HuH-7.5 (cell line): Measurements from ENCODE around the gene CD209.
"Not testable (repeated sequence)": the region's sequence is repeated elsewhere in the genome, so short reads cannot be mapped to it uniquely, and the experiment has no call there.

Experiments
- DNase-seq: peaks from one replicate; pipeline ENCODE4 v3.0.0; 2011; ENCODE audit warnings: low spot score

Gene CD209

GRCh38 chr19:7767487-7767886 lies 20.2 kb upstream of the CD209 start:
- DNase-seq, result no peak

GRCh38 chr19:7766535-7766934 lies 19.2 kb upstream of the CD209 start:
- no peak for DNase-seq

- not testable (repeated sequence) for DNase-seq
Measured at GRCh38 chr19:7765043-7765442, 17.7 kb upstream of the CD209 start.

- DNase-seq, result not testable (repeated sequence)
Measured at GRCh38 chr19:7764157-7764556, 16.8 kb upstream of the CD209 start.

- DNase-seq, result no peak
Measured at GRCh38 chr19:7763696-7764095, 16.4 kb upstream of the CD209 start.

GRCh38 chr19:7762719-7763293 lies 15.5 kb upstream of the CD209 start, which contains the start of gene CLEC4M:
CLEC4M (plus strand) TSS chr19:7763243; CDS start chr19:7763267, 24 bp downstream.
- DNase-seq, result no peak

- no peak for DNase-seq
Measured at GRCh38 chr19:7759156-7759555, 11.8 kb upstream of the CD209 start.

- DNase-seq, result no peak
Measured at GRCh38 chr19:7757358-7757757, 10.0 kb upstream of the CD209 start.

- DNase-seq, result no peak
Measured at GRCh38 chr19:7756258-7756657, 8.9 kb upstream of the CD209 start.

GRCh38 chr19:7751157-7751783 lies 3.9 kb upstream of the CD209 start:
- DNase-seq, result no peak

GRCh38 chr19:7748756-7749155 lies 1.4 kb upstream of the CD209 start:
- no peak for DNase-seq

GRCh38 chr19:7748171-7748570 lies 837 bp upstream of the CD209 start:
- DNase-seq, result no peak

- DNase-seq, result not testable (repeated sequence)
Measured at GRCh38 chr19:7746306-7746705, 1.0 kb downstream of the CD209 start.

GRCh38 chr19:7744871-7745650 lies 2.3 kb downstream of the CD209 start:
- no peak for DNase-seq

- no peak for DNase-seq
Measured at GRCh38 chr19:7744199-7744786, 3.0 kb downstream of the CD209 start.

- no peak for DNase-seq
Measured at GRCh38 chr19:7743425-7743841, 3.9 kb downstream of the CD209 start.

- DNase-seq, result no peak
Measured at GRCh38 chr19:7742991-7743390, 4.3 kb downstream of the CD209 start.

GRCh38 chr19:7742575-7742974 lies 4.8 kb downstream of the CD209 start:
- no peak for DNase-seq

GRCh38 chr19:7740682-7741054 lies 6.7 kb downstream of the CD209 start:
- DNase-seq, result no peak

GRCh38 chr19:7739801-7740681 lies 7.3 kb downstream of the CD209 start:
- no peak for DNase-seq

- DNase-seq, result no peak
Measured at GRCh38 chr19:7739211-7739755, 8.1 kb downstream of the CD209 start.

- DNase-seq, result no peak
Measured at GRCh38 chr19:7738023-7738422, 9.3 kb downstream of the CD209 start.
